GM10847 (cell line): ENCODE data around the gene IFIT3.

ENCODE experiments used
- POLR2A ChIP-seq: IDR thresholded peaks from 2 replicates; pipeline ENCODE4 v1.6.1; 2011; ENCODE audit not compliant: insufficient read length; ENCODE audit errors: extremely low read depth

The IFIT3 gene

DNA sequence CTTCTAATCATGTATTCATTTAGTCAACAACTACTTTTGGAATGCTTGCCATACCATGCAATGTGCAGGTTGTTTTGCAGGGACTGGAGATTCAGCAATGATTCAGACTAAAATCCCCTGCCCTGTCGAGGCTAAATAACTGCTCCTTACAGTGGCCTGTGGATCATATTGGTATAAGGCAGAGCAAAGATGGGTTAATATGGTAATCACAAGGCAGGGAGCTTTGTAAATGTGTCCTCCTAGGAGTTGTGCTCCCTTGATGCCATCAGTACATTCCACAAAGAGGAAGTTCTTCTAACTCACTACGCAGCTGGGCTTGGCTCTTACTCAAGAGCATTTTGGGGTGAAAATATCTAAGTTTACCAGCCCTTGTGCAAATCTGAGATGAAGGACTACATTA lies 26.6 kb upstream of the IFIT3 start:
- TF ChIP-seq POLR2A, result no peak

DNA sequence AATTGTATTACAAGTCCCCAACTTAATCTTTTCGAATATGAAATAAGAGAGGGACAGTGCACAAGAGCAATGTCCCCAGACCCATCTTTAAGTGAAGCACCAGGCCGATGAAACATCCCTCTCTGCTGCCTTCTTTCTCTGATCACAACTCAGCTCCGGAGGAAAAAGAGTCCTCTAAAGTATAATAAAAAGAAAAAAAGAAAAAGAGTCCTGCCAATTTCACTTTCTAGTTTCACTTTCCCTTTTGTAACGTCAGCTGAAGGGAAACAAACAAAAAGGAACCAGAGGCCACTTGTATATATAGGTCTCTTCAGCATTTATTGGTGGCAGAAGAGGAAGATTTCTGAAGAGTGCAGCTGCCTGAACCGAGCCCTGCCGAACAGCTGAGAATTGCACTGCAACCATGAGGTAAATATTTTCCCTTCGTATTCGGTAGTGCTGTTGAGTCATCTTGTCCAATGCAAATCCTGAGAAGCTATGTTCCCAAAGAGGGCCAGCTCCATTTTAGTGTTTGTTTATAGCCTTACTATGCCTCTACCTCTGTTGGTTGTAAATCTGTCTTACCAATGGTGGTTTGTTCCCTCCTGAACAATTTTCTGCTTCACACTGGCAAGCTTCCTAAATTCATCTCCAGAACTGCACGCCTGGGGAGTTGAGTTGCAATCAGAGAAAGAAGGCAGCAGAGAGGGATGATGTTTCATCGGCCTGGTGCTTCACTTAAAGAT lies 25.9 kb upstream of the IFIT3 start, which contains the start of gene IFIT2:
Gene IFIT2, plus strand, starts transcription at position 326 of the 725 bp plus-strand sequence. Its CDS starts 78 bp downstream, at position 404.
- peak; percentile 58 for TF ChIP-seq POLR2A

DNA sequence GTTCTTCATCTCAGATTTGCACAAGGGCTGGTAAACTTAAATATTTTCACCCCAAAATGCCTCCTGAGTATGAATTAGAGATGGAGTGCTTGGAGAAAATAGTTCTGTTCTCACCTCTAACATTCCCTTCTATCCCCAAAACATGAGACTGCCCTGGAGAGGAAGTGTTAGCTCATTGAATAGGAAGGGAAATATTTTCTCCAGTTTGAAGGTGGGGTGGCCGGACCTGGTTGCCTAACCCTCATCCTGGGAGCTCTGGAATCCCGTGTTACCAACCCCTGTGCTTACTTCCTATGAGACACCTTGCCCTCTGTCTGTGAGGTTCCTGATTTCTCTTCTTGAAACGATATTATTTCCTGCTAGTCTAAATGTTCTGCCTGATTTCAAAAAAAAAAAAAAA lies 25.2 kb upstream of the IFIT3 start:
- TF ChIP-seq POLR2A, result no peak

DNA sequence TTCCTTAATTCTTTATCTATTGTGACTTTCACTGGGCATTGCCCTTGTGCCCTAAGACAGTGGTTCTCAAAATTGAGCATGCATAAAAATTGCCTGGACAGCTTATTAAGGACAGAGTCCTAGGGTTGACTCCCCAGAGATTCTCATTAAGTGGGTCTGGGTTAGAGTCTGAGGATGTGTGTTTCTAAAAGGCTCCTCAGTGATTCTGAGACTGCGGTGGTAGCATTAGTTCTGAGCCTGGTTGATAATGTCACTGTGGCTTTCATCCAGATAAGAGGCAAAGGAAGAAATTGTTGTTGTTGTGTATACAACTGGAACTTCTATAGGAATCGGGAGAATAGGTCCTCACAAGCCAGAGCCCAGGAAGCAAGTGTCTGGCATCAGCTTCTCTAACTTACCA lies 24.6 kb upstream of the IFIT3 start:
- no peak for TF ChIP-seq POLR2A

DNA sequence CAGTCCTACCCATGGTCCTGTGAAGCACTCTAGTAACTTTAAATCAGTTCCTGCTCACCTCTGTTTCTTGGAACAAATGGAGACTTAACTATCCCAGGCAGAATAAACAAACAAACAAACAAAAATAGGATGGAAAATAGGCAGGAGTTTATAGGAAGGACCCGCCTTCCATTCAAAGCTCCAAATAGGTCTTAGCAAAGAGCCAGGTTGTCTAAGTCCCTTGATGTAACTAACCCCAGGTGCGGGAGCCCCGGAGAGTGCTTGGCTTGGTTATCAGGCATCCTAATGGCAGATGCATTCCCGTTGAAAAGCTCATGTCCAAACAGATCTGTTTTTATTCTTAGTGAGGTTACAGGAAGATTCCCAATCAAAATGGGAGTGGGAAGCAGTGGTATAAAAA lies 23.8 kb upstream of the IFIT3 start:
- no peak for TF ChIP-seq POLR2A

DNA sequence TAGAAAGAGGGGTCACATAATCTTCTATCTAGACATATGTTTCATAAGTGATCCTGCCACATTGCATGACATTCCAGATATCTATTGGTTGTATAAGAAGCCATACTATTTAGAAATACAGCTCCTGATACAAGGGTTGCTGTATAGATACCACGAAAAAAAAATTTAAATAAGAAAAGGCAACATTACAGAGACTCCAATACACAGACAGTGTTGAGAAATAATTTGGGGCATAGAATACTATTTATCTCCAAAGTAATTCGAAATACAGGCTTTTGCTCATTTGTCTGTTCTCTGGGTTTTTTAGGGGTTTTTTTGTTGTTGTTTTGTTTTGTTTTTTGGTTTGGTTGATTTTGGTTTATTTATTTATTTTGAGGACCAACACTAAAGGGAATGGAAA lies 23.4 kb upstream of the IFIT3 start:
- TF ChIP-seq POLR2A, result no peak

DNA sequence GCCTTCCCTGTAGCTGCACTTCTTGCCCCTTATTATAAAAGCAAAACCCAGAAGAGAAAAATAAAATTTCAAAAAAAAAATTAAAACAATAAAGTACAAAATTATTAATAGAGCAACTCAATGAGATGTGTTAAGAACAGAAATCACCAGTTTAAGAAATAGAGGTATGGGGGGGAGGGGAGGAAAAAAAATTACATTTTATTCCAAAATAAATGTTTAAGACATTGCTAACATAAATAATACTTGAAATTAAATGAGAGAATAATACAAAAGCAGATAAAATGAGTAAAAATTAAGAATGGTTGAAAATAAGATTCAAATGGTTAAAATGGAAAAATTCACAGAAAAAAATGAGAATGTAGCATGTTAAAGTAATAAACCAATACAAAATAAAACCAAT lies 22.9 kb upstream of the IFIT3 start:
- no peak for TF ChIP-seq POLR2A

DNA sequence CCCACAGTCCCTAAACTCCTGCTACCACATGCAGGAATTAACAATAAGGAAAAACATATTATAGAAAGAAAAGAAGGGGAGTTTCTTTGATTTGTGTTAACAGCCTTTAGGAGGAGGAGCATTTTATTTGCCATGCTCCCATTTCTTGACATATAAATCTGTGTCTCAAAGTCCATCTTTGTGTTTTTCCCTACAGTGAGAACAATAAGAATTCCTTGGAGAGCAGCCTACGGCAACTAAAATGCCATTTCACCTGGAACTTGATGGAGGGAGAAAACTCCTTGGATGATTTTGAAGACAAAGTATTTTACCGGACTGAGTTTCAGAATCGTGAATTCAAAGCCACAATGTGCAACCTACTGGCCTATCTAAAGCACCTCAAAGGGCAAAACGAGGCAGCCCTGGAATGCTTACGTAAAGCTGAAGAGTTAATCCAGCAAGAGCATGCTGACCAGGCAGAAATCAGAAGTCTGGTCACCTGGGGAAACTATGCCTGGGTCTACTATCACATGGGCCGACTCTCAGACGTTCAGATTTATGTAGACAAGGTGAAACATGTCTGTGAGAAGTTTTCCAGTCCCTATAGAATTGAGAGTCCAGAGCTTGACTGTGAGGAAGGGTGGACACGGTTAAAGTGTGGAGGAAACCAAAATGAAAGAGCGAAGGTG lies 21.9 kb upstream of the IFIT3 start:
- TF ChIP-seq POLR2A, result no peak

DNA sequence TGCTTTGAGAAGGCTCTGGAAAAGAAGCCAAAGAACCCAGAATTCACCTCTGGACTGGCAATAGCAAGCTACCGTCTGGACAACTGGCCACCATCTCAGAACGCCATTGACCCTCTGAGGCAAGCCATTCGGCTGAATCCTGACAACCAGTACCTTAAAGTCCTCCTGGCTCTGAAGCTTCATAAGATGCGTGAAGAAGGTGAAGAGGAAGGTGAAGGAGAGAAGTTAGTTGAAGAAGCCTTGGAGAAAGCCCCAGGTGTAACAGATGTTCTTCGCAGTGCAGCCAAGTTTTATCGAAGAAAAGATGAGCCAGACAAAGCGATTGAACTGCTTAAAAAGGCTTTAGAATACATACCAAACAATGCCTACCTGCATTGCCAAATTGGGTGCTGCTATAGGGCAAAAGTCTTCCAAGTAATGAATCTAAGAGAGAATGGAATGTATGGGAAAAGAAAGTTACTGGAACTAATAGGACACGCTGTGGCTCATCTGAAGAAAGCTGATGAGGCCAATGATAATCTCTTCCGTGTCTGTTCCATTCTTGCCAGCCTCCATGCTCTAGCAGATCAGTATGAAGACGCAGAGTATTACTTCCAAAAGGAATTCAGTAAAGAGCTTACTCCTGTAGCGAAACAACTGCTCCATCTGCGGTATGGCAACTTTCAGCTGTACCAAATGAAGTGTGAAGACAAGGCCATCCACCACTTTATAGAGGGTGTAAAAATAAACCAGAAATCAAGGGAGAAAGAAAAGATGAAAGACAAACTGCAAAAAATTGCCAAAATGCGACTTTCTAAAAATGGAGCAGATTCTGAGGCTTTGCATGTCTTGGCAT lies 21.1 kb upstream of the IFIT3 start:
- no peak for TF ChIP-seq POLR2A

DNA sequence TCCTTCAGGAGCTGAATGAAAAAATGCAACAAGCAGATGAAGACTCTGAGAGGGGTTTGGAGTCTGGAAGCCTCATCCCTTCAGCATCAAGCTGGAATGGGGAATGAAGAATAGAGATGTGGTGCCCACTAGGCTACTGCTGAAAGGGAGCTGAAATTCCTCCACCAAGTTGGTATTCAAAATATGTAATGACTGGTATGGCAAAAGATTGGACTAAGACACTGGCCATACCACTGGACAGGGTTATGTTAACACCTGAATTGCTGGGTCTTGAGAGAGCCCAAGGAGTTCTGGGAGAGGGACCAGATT lies 20.6 kb upstream of the IFIT3 start:
- no peak for TF ChIP-seq POLR2A

DNA sequence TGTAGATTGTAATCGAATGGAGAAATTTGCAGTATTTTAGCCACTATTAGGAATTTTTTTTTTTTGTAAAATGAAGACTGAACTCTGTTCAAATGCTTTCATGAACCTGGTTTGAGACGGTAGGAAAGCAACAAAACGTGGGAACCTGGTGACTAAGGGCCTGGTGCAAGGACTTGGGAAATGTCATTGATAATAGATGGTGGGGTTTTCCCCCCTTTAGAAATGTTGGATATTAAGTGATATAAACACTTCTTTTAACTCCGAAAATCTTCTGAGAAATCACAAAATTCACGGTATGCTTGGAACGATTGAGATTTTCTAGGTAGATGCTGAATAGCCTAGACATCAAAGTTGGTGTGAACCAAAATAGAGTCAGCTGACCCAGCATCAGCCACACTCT lies 19.5 kb upstream of the IFIT3 start:
- TF ChIP-seq POLR2A, result no peak

DNA sequence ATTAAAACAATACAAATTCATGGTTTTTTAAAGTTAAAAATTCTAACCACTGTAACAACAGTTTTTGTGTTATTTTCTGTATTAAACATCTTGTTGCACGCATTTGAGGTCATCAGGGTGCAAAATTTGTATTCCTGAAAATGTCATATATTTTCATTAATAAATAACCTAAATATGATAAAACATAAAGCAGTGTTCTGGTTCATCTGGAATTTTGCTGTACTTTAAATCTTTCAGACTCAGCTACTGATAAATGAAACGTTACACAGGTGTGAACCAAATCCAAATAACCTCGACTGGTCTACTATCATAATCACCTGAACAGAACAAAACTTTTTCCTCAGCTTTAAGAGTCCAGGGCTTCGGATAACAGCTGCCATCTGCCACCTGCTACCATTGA lies 19.1 kb upstream of the IFIT3 start:
- TF ChIP-seq POLR2A, result no peak

DNA sequence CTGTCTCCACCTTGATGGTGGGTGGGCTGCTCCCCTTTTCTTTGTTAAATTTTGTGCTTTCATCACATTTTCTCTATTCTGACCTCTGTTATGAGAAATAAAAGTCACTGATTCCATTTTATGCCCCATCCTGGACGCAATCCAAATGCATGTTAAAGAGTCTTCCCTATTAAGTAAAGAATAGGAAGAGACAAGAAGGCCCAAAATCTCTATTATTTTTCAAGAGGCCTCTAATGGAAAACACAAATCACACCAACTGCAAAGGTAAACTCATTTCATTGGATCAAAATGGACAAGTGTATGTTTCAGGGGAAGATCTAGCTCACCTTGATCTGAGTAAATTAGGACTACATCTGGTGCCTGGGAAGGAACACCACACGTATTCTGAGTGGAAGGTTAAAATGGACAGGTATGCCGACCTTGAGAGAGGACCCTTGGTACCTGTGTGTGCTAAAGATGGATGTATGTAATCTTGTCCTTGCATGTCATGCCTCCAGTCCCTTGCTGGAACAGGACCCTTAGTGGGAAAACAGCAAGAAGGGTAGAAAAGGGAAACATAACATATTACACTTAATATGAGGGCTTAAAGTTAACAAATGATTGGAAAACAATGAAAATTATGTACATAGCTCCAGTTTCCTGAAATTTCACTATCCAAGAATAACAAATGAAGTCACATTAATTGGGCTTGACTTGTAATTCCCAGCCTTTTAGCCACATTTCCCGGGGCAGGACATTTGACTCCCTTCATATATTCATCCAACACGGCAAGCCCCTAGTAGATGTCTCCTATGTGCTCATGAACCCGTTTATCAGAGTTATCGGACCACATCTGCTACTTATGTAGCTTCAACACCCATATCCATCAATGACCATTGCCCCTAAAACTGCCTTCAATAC lies 18.4 kb upstream of the IFIT3 start:
- no peak for TF ChIP-seq POLR2A

DNA sequence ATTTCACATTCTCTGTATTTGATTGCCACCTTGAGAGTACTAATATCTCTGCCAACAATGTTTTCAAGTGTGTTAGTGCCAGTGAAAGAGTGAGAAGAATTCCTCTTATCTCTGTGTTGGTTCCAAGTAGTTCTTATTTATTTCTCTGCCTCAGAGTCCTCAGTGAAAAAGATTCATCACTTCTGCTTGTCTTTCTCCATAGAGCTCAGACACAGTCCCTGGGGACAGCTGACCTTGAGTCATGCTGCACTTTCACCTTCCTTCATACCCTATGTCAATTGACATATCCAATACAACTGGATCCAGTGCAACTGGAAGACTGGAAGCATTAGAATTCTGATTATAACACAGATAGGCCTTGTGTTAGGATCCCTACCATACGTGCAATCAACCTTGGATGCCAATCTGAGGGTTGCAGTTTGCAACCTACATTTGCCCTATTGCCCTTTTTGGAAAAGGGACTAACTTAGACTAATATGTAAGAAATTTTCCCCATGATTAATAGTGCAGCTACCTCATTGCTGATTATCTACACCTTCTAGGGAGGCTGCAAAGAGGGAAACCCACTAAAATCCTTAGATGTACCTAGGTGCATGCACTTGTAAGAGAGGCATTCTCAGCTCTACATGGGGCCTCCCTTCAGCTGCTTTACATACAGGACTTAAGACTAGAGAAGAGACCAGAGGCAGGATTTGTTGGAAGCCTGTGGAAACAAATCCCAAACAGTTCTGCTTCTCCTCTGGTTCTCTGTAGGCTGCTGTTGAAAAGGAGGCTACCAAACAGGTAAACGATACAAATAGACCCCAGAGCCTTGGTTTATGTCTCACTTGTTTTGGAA lies 17.5 kb upstream of the IFIT3 start:
- TF ChIP-seq POLR2A, result no peak
